Ishikawa (cell line): Measurements from ENCODE around the gene OR2C1.

ENCODE experiments used
- EP300 ChIP-seq: IDR thresholded peaks from 2 replicates; pipeline ENCODE4 v1.6.1; 2012; ENCODE audit warnings: borderline replicate concordance
- FOXM1 ChIP-seq: IDR thresholded peaks from 2 replicates; pipeline ENCODE4 v1.6.1; 2012; ENCODE audit warnings: low read depth, borderline replicate concordance
- REST ChIP-seq: IDR thresholded peaks from 2 replicates; pipeline ENCODE4 v1.6.1; 2012; ENCODE audit warnings: low read depth, mild to moderate bottlenecking
- TAF1 ChIP-seq: IDR thresholded peaks from 2 replicates; pipeline ENCODE4 v1.6.1; 2012; ENCODE audit warnings: low read depth, mild to moderate bottlenecking
- TCF12 ChIP-seq: IDR thresholded peaks from 2 replicates; pipeline ENCODE4 v1.6.1; 2012; ENCODE audit warnings: low read depth
- USF1 ChIP-seq: IDR thresholded peaks from 2 replicates; pipeline ENCODE4 v1.6.1; 2012
- YY1 ChIP-seq: IDR thresholded peaks from 2 replicates; pipeline ENCODE4 v1.6.1; 2012; ENCODE audit warnings: low read depth
- ZBTB7A ChIP-seq: IDR thresholded peaks from 2 replicates; pipeline ENCODE4 v1.6.1; 2012; ENCODE audit warnings: low read depth

- TF ChIP-seq YY1 (no peak), FOXM1 (no peak), REST (no peak), EP300 (no peak), USF1 (no peak), ZBTB7A (no peak), TAF1 (no peak), TCF12 (no peak)
Measured at GRCh38 chr16:3362931-3363330, 7.2 kb downstream of the OR2C1 start.
